EL (cell line): ENCODE results near the gene GDE1.

ENCODE experiments used
- DNase-seq: peaks from one replicate; pipeline ENCODE4 v3.0.0-alpha.2; 2016

The GDE1 gene

DNA sequence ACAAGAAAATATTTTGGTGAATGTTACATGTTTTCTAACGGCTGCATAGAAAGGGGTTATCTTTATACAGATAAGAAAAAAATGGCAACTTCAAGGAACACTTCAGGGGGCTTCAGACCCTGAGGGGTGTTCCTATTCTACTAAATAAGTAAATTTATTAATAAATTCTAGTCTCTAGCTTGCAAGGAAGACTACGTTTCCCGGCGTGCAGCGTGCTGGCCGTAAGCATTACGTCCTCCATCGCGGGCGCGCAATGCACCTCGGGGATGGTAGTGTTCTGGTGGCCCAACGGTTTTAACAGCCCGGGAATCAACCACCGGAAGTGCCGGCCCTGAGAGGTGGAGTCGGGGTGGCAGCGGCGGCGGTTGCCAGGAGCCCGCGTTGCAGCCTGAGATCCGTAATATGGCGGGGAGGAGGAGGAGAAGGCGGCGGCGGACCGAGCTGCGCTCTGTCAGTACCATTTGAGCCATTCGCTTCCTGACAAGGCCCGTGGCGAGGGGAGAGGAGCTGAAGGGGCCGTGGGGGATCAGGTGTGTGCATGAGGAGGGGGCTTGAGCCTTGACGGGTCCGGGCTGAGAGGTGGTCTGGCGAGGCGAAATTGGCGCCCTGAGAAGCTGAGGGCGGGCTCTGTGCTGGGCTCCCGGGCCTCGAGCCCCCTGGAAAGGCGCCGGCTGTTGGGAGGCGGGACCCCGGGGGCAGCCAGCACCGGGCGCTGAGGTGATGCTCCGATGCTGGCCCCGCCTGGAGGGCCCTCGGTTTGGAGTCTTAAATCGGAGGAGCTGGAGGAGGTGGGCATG is 1.9 kb upstream of the GDE1 start, which contains the start of gene CCP110:
Gene CCP110 (plus strand): TSS at position 384 of the 797 bp plus-strand sequence. CDS start 3,940 bp downstream, outside the sequence.
- DNase-seq = peak; percentile 96

- DNase-seq = no peak
Observed at GRCh38 chr16:19523184-19523558, 1.3 kb upstream of the GDE1 start.

GRCh38 chr16:19522760-19523159 is 862 bp upstream of the GDE1 start:
- no peak for DNase-seq

- DNase-seq = no peak
Observed at GRCh38 chr16:19522397-19522732, 467 bp upstream of the GDE1 start.

DNA sequence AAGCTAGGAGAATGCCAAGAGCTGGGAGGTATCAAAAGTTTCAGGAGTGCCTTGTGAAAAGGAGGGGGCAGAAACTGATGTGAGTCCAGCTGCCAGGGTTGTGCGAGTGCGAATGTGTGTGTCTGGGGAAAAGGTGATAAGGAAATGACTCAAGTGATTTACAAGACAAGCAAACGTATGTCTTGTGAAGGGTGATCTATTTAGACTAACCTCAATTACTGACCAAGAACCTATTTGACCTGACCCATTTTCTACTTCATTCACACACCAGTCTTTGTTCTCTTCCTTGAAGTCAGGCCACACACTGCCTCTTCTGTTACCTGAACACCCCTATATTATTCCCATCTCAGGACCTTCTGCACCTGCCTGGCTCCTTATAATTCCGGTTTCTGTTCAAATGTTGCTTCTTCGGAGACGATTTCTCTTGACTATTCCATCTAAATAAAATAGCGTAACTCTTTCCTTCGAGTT is 1.0 kb downstream of the GDE1 start:
- DNase-seq = peak; percentile 20

- DNase-seq = no peak
Observed at GRCh38 chr16:19518388-19518787, 3.5 kb downstream of the GDE1 start.

DNA sequence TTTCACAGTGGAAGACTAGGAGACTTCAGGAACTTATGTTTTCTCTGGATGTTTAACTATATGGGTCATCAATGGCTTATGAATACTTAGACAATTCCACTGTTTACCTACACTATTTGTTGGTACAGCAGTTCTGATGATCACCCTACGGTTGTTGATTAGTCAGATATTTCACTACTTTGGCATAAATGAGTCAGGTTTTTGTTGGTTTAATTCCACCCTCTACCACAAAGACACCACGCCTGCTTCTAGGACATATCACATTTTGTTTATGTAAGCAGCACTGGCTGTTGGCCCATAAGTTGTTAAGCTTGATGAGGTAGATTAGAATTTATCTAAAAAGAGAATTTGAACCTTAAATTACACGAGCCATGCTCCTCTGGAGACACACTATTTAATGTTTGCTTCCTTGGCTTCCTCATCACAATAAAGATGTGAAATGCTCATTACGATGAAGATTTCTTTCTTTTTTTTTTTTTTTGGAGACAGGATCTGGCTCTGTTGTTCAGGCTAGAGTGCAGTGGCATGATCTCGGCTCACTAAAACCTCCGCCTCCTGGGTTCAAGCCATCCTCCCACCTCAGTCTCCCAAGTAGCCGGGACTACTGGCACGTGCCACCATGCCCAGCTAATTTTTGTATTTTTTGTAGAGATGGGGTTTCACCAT is 4.3 kb downstream of the GDE1 start:
- DNase-seq = peak; percentile 57

DNA sequence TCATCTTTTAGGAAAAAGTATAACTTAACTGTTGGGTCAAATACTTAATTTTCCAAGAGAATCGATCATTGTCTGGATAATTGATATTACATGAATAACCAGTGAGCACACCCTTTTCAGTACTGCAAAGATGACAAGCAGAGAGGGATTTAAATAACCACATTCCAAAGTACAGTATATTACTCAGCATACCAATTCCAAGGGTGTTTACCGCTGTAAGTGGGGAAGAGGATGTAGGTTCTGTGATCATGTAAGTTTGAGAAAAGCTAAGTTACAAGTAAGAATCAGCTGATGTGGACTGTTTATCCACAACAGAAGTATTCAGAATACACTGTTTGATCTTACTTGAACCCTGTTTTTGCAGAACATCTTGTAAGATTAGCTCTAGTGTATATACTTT is 6.1 kb downstream of the GDE1 start:
- DNase-seq = peak; percentile 18

- no peak for DNase-seq
Observed at GRCh38 chr16:19513377-19514053, 8.4 kb downstream of the GDE1 start.

- no peak for DNase-seq
Observed at GRCh38 chr16:19512297-19512696, 9.6 kb downstream of the GDE1 start.

- DNase-seq = no peak
Observed at GRCh38 chr16:19507867-19508266, 14.0 kb downstream of the GDE1 start.

- DNase-seq = no peak
Observed at GRCh38 chr16:19506965-19507364, 14.9 kb downstream of the GDE1 start.

DNA sequence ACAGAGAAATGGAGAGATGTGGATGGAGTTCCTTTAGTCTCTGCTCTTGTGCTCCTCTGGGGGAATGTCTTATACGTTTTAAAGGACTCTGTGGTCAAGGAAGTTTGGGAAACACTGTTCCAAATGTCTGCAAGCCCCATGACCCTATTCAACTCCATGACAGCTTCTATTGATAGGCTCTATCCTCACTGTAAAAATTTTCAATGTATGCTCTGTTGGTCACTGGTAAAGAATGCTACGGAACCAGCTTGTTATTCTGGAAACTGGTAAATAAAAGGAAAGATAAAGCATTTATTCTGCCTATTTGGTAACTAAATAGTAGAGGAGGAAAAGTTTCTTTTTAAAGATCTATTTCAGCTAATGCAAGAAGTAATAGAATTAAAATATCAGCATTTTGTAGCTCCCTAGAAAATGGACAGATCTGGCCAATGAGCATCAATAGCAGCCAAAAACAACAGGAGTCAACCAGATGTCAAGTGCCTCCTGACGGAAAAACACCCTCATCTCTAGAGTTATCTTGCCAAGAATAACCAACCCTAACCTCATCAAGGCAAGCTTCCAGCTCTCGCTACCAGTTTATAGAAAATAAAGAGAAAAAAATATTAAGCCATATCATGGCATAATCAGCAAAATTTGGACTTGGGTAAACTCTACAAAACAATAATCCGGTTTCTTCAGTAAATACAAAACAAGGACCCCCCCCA is 16.1 kb downstream of the GDE1 start:
- no peak for DNase-seq

DNA sequence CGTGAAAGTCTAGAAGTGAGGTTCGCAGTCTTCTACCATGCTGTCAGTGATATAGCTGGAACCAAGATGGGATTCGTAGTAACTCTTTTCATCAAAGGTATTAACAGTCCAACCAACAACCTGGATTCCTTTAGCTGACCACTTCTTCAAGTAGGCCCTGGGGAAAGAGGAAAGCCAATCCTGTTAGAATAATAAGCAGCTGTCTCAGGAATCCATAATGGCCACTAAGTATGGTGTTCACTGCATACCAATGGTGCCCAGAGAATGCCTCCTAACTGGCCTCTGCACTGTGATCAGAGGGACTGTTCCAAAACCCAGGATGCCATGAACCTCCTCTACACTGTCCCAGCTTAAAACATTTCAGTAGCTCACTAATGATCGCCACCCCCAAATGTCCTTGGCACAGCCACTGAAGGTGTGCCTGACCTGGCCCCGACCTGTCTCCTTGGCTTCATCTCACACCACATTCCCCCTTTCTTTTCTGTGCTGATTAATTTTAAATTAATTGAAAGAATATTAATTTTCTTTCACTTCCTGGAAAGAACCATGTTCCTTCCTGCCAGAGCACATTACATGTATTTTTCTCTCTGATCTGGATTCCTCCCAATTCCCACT is 18.3 kb downstream of the GDE1 start:
- DNase-seq = no peak

GRCh38 chr16:19502395-19503131 is 19.3 kb downstream of the GDE1 start:
- DNase-seq = peak; percentile 72

GRCh38 chr16:19499481-19499880 is 22.4 kb downstream of the GDE1 start:
- no peak for DNase-seq

GRCh38 chr16:19499006-19499405 is 22.9 kb downstream of the GDE1 start:
- DNase-seq = no peak

DNA sequence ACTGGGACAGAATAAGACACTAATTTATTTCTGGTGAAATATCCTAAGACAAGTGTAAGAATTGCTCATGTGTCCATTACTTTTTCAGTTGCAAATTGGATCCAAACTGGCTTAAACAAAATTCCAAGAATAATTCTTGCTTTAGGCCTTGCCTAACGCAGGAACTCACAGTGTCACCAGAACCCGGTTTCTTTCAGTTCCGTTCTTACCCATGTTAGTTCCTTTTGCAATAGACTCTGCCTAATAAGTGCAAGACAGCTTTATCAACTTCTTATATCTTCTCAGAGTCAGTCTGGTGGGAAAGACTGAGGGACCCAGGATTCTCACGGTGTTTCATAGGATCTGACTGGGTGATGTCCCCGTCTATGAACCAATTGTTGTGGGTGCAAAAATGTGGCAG is 24.7 kb downstream of the GDE1 start:
- DNase-seq = no peak

GRCh38 chr16:19490619-19491018 is 31.3 kb downstream of the GDE1 start:
- no peak for DNase-seq

GRCh38 chr16:19488213-19488640 is 33.7 kb downstream of the GDE1 start:
- DNase-seq = no peak

DNA sequence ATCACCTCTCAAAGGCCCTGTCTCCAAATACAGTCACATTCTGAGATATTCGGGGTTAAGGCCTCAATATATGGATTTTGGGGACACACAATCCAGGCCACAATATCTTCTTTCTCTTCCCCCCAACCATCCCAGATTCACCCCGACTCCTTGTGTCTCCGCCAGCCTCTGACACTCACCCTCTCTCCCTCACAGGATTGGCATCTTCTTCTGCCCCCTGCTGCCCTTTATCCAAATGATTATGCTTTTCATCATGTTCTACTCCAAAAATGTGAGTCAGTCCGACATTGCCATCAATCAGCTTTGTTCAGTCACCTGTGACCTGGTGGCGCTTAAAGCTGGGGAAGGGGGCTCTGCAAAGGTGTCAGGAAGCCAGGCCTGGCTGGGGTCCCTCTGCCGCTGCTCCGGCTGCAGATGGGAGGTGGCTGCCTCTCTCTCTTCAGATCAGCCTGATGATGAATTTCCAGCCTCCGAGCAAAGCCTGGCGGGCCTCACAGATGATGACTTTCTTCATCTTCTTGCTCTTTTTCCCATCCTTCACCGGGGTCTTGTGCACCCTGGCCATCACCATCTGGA is 35.1 kb downstream of the GDE1 start:
- DNase-seq = no peak

DNA sequence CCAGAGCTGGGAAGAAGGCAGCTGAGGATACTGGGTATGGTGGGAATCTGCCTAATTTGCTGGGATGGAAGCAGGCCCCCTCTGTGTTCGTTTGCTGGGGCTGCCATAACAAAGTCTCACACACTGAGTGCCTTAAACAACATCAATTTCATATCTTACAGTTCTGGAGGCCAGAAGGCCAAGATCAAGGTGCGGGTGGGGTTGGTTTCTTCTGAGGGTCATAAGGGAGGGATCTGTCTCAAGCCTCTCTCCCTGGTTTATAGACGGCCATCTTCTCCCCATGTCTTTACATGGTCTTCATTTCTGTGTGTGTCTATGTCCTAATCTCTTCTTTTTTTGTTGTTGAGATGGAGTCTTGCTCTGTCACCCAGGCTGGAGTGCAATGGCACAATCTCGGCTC is 35.8 kb downstream of the GDE1 start:
- no peak for DNase-seq
